GM18502 (cell line): ENCODE results near the gene MAST4.

Experiments
- ATAC-seq: cut with Tn5 transposase; IDR thresholded peaks from one replicate; pipeline ENCODE4 v1.9.1; 2021; ENCODE audit warnings: mild to moderate bottlenecking; ENCODE audit not compliant: unreplicated experiment, poor library complexity

MAST4 gene

DNA sequence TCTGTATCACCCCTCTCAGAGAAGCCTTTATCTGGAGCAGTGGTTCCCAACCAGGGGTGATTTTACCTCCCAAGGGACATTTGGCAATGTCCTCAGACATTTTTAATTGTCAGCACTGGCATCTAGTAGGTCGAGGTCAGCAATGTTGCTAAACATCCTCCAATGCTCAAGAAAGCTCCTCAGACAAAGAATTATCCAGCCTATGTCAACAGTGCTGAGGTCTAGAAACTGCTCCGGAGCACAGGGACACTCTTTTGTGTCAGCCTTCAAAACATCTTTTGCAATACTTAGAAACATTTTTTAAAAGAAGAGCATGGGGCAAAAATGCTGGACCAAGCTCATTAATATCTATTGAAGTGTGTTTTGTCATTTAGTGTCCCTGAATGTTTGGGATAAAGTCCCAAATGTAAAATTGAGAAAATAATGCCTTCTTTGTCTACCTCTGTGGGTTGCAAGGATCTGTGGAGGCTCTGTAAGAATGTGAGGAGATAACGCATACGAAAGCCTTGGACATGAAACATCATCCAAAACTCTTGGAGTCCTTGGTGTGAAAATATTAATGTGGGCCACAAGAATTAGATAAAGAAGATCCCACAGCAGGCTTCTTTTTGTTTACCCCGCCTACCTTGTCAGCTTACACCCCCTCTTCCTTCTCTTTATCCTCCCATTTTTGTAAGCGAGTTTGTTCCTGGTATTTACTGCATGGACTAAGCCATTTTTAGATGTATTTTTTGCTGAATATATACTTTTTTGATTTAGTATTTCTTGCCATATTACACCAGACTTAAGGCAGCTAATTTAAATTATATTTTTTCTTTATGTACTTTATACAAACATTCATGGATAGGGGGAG, 406.9 kb downstream of the MAST4 start:
- no peak for ATAC-seq

DNA sequence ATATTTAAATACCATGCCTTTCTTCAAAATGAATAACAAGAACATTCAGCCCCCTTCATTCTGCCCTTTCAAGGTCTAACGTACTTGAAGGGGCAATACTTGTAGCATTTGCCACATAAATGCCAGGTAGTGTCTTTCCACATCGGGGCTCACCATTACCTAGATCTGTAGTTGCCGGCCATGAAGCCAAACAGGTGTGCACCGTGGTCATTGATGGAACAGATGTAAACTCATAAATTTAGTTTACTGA, 407.4 kb downstream of the MAST4 start:
- no peak for ATAC-seq

DNA sequence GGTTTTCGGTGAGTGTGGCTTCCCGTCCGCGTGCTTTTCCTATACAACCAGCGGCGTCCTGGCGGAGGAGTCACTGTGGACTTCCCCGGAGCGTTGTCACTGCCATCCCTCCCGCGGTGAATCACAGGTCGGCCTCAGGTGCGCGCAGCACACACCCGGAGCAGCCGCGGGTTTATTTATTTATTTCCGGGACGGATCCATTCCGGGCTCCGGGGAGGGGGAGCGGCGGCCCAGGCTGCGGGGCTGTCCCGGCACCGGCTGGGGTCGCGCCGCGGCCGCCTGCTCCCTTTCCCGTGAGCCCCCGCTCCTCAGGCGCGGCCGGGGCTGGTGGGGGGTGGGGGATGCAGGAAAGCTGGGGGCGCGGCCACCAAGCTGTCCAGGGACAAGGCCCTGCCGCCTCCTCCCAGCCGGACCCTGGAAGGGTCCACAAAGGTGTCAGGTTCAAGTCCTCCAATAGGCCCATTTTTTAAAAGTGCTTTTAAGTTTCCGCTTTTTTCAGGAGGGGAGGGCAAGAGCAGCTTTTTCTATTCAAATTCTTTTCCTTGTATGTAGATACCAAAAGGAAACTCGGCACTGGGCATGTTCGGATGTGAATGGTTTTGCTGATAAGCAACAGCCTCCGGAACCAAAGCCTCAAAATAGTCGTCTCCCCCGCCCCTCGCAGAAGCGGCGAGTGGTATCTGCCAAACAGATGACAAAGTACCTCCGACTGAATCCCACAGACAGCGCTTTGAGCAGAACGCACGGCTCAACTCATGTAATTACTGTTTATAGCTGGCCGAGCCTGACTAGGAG, 407.9 kb downstream of the MAST4 start:
- ATAC-seq = peak; percentile 85

DNA sequence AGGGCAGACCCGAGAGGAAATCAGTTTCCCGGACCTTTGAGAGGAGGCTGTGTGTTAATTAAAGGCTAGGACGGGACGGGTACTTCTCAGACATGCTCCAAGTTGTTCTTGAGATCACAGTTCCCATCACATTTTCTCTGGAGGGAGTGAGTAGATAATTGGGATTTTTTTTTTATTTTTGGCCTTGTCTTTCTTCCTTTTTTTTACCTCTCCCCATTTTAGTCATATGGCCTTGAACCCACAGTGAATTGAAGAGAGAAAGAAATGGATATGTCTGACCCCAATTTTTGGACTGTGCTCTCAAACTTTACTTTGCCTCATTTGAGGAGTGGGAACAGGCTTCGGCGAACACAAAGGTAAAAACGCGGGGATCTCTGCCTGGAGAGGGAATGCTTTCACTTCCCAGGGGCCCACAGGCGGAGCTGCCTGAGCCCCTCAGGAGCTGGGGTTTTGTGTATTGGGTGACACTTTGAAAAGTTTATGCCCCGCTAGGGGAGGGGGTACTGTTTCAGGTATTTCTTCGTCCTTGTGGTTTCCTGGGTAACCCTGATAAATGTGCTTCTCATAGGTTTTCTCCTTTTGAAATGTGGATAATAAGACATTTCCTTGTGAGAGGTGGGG, 408.6 kb downstream of the MAST4 start:
- ATAC-seq = no peak

DNA sequence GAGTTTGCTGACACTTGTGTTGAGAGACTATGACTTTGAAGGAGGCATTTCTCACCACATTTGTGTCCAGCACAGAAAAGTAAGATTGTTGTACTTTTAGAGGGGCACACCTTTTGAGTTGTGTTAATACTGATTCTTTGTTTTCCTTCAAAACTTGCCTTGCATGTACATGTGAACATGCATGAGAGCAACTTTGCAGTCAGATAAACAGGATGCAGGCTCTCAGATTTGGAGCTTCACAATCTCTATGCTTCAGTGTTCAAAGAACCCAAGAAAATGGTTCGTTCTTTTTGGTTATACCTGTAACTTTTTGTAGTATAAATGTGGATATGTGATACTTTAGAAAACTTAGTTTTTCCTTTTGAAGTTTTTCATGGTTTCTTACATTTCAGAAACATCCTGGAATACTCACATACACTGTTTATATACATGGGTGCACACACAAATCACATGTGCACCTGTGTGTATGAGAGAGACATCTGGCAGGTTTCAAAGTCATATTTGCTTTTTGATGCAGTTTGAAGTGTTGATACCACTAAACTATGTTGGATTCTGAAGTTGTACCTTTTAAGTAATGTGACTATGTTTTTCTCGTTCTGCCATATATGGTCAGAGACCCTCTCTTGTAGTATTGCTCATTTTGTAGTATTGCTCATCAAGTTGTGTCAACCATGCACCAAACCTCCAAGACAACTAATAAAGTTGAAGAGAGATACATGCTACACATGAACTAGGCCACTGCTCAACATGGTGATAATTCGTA, 409.7 kb downstream of the MAST4 start:
- ATAC-seq = no peak

GRCh38 chr5:67006500-67006848, 410.3 kb downstream of the MAST4 start:
- ATAC-seq = no peak

- no peak for ATAC-seq
Observed at GRCh38 chr5:67009028-67009427, 412.8 kb downstream of the MAST4 start.

GRCh38 chr5:67010684-67011409, 414.7 kb downstream of the MAST4 start:
- no peak for ATAC-seq

DNA sequence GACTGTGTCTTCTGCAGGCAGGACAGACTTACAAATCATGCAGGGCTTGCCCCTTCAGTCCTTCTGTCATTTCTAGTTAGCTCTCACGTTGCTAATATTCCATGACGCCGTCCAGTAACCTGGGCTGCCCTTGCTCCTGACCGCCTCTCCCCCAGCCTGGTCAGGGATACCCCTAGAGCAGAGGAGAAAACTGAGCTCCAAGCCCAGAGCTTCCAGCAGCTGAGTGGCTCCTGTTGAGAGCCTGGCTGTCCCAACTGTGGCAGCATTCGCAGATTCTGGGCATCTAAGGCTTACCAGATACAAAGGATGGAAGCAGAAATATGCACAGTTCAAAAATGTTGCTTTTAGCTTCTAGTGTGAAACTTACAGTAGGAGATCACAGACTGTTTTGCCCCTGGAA, 415.2 kb downstream of the MAST4 start:
- ATAC-seq = no peak

DNA sequence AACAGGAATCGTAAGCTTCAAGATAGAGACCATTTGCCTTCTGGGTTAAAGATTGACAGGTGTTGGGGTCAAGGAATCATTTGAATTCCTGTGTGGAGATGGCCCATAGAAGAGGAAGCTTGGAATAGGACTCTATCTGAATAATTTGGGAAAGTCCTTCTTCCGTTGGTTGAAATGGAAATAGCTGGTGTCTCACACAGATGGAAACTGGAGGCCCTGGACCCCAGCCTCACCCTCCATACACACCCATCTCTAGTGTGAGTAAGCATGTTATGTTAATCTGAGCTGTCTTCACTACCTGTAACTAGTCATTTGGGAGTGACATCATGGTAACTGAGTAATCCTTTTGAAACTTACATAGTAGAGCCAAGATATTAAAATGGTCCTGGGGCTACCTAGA, 416.0 kb downstream of the MAST4 start:
- no peak for ATAC-seq

- ATAC-seq = no peak
Observed at GRCh38 chr5:67013719-67014118, 417.5 kb downstream of the MAST4 start.

DNA sequence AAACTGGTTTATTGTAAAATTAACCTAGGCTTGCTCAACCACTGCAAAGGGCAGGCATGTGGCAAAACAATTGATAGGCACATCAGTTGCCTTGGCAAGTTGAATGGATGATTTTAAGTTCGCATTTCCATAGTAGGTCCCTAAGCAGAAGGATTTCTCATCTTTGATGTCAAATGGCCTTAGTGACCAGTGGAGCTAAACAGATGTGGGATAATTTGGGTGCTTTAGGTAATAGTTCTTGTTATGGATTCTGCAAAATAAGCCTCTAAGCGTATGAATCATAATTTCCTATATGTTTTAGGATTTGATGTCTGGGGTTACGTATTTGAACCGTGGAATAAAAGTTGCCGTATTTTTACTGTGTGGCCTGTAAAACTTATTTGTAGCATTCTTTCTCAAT, 418.0 kb downstream of the MAST4 start:
- ATAC-seq = no peak

DNA sequence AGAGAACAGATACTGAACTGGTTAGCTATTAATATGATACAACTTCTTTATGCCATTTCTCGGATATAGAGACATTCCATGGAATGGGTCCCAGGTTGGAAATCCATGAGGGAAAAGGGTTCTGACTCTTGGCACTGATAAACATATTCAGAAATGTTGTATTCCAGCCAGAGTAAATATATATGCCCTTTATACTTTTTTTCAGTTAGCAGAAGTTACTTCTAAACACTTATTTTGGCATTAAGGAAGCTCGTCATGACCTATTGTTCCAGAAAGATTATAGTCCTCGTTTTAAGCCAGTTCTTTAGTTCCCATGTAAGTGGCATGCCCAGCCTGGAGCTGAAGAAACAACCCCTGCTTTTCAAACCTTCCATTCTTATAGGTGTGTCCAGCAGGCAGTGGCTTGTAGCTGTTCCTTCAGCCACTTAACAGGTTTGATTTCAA, 418.8 kb downstream of the MAST4 start:
- no peak for ATAC-seq

DNA sequence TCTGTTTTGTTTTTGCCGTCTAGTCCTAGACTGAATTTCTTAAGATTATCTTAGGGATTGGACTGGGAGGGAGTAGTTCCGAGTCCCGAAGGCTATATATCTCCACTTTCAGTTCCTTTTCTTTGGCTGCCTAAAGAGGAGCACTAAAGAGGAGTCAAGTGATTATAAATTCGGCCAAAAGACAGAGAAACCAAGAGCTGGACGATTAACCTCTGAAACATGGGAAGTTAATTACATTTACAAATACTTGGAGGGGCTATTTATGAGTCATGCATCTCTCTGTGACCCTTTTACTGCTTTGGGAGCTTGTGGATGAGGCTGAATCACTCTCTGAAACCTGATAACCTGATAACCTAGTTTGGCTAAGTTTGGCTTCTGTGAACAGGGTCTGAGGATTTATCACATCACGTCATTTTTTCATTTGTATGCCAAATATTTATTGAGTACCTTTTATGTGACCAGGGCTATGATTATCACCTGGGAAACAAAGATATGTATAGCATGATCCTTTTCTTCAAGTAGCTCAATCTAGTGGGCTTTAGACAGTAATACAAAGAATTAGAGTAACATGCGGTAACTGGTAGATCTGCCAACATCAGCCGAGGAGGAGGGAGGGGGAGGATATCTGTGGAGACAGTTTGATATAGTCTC, 419.5 kb downstream of the MAST4 start:
- ATAC-seq = no peak

- no peak for ATAC-seq
Observed at GRCh38 chr5:67019065-67019845, 423.1 kb downstream of the MAST4 start.

DNA sequence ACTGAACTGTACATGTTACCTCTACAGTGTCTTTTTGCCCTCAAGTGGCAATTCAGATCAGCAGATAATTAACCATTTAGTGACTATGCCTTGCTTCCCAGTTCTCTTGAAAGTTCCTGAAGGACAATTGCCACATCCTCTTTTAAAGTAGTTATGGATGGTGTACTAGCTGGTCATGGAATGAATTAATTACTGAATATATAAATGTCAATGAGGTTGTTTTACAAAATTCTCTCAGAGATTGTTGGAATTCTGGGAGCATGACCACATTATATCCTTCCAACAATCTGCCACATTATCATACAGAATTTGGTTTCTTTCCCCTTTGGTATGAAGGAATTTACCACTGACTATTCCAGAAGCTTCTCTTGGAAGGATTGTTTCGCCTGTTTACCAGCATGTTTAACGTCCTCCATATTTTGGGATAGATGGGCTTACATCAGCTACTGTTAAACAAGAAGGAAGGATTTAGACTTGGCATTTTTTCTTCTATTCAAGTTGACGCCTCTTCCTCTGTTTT, 424.0 kb downstream of the MAST4 start:
- ATAC-seq = no peak

GRCh38 chr5:67021031-67021430, 424.8 kb downstream of the MAST4 start:
- no peak for ATAC-seq

- ATAC-seq = no peak
Observed at GRCh38 chr5:67021521-67021920, 425.3 kb downstream of the MAST4 start.

GRCh38 chr5:67021962-67022361, 425.8 kb downstream of the MAST4 start:
- no peak for ATAC-seq
